HG02938 (cell line): Measurements from ENCODE around the gene BCL2.
A peak's percentile ranks its signal among the peaks of the same experiment; 100 is the strongest.
"Not testable (repeated sequence)": the region's sequence is repeated elsewhere in the genome, so short reads cannot be mapped to it uniquely, and the experiment has no call there.

ENCODE experiments used
- ATAC-seq: cut with Tn5 transposase; IDR thresholded peaks from one replicate; pipeline ENCODE4 v1.9.1; 2021; ENCODE audit warnings: mild to moderate bottlenecking, moderate library complexity; ENCODE audit not compliant: unreplicated experiment

BCL2 gene

DNA sequence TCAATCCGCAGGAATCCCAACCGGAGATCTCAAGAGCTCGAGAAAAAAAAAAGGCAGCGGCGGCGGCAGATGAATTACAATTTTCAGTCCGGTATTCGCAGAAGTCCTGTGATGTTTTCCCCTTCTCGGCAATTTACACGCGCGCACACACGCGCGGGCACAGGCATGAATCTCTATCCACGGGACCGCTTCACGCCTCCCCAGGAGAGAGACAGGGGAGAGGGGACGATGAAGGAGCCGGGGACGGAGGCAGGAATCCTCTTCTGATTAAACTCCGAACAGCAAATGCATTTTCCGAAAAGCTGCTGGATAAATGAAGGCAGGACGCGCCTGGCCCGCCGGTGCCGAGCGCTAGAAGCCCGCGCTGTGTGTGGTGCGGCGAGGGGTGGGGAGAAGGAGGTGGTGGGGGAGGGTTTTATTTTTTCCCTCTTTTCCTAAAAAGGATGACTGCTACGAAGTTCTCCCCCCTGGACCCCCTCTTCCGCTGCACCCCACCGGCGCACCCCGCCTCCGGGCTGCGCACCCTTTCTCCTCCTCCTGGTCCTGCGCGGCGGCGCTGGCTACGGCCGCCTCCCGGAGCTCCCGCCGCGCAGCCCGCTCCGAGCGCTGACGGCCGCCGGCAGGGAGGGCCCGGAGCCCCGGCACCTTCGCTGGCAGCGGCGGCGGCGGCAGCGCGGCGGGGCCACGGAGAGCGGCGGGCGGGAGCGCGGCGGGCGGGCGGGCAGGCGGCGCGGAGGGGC, at the start of gene BCL2:
Gene BCL2, minus strand, starts transcription at position 387 of the 740 bp plus-strand sequence.
- peak; percentile 9 for ATAC-seq

- no peak for ATAC-seq
These were observed 49.0 kb upstream of the BCL2 start for GRCh38 chr18:63368611-63369010.

GRCh38 chr18:63367053-63367953, 47.7 kb upstream of the BCL2 start, which contains the start of gene KDSR:
Gene KDSR, minus strand, starts transcription at chr18:63367206. Its CDS starts 88 bp downstream, at chr18:63367118.
- peak; percentile 87 for ATAC-seq

- ATAC-seq, result peak; percentile 31
These were observed 46.9 kb upstream of the BCL2 start for GRCh38 chr18:63366213-63367052.

- no peak for ATAC-seq
These were observed 46.3 kb upstream of the BCL2 start for GRCh38 chr18:63365876-63366212.

DNA sequence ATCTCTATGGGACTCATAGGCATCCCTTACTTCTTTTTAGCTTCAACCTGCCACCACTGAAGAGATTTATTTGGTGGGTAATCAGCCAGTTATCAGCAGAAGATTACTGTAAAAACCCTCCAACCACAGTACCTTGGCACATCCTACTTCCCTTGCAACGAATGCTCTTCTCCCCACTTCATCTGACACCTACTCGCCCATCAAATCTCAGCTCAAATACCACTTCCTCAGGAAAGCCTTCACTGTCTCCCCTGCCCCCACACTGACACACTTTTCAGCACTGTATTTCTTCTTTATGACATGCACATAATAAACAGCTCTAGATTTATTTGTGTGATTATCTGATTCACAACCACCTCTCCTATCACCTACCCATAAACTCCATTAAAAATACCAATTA, 44.4 kb upstream of the BCL2 start:
- no peak for ATAC-seq

DNA sequence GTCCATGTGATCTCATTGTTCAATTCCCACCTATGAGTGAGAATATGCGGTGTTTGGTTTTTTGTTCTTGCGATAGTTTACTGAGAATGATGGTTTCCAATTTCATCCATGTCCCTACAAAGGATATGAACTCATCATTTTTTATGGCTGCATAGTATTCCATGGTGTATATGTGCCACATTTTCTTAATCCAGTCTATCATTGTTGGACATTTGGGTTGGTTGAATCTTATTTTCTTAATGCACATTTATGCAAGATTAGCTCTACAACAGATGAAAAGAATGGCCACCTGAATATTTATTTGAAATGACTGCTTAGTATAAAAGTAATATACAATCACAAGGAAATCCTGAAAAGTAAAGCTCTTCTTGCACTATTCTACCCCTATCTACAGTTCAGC, 43.9 kb upstream of the BCL2 start:
- not testable (repeated sequence) for ATAC-seq

GRCh38 chr18:63356272-63356896, 36.8 kb upstream of the BCL2 start:
- ATAC-seq, result no peak

GRCh38 chr18:63350230-63350629, 30.7 kb upstream of the BCL2 start:
- no peak for ATAC-seq

- ATAC-seq, result no peak
These were observed 29.1 kb upstream of the BCL2 start for GRCh38 chr18:63348508-63349136.

GRCh38 chr18:63346480-63347183, 27.1 kb upstream of the BCL2 start:
- no peak for ATAC-seq

DNA sequence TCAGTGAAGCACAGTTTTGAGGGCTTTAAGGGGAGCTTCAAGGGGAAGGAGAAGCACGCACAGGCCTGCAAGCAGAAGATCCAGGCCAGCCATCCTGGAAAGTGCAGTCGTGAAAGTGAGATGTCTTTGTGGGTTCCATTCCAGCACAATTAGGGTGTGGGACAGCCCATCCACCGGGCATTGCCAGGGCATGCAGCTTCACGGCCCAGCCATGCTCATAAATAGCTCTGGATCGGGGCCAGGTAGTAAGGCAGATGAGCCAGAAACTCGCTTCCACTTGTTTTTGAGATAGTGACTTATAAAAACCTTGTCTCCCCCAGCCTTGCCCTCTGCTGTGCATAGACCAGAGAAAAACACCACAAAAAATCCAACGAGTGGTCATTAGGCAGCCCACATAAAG, 26.5 kb upstream of the BCL2 start:
- ATAC-seq, result no peak

GRCh38 chr18:63344918-63345317, 25.3 kb upstream of the BCL2 start:
- ATAC-seq, result no peak

GRCh38 chr18:63344263-63344662, 24.7 kb upstream of the BCL2 start:
- no peak for ATAC-seq

DNA sequence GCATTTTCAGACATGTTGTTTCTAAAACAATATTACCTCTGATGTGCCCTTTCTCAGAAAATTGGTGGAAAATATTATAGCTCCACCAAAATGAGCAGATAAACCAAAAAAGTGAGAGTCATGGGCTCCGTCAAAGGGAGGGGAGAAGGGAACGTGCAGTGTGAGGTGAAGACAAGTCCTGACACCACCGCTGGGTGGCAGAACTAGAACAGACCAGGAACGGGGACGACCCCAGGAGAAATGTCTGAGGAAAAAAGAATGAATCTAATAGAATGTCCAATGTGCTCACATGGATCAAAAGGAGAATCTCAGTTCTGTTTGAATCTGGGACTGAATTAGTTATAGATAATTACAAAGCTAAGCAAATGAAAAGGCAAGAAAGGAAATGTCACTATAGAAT, 22.6 kb upstream of the BCL2 start:
- peak; percentile 63 for ATAC-seq

DNA sequence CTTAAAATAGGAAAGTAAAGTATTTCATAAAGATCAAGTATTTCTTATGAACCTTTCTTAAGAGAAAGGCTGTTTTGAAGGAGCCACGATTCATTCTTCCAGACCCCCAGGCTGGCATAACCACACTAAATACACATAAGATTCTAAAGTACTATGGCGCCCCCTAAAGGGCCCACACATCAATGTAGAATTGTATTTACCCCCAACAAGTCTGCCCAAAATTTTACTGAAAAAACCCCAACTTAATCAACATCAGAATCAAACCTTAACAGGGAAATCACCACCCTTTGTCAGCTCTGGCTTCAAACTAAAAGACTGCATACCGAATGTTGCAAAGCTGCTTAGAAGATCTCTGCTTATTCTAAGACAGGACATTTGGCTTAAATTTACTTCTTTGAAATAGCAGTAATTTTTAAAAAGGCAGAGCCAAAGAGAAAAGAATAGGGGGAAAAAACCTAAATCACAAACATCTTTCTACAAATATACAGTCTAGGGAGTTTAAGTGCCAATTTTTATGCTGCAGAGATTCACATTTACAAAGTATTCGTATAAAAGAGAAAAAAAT, 20.4 kb upstream of the BCL2 start:
- no peak for ATAC-seq

GRCh38 chr18:63336366-63337099, 17.0 kb upstream of the BCL2 start:
- no peak for ATAC-seq

GRCh38 chr18:63331105-63331504, 11.5 kb upstream of the BCL2 start:
- no peak for ATAC-seq
